ENCODE data around the gene INPP5A. TPM values are rescaled to one million over a fixed set of nuclear protein-coding genes. Genes with fewer than 3 reads are reported as not detected.

Gene INPP5A
- total and polyA plus RNA-seq, 2 donors (not counting 1 experiment from before 2014, with no cell fraction given) = 9.3 to 87.8 TPM

DNA sequence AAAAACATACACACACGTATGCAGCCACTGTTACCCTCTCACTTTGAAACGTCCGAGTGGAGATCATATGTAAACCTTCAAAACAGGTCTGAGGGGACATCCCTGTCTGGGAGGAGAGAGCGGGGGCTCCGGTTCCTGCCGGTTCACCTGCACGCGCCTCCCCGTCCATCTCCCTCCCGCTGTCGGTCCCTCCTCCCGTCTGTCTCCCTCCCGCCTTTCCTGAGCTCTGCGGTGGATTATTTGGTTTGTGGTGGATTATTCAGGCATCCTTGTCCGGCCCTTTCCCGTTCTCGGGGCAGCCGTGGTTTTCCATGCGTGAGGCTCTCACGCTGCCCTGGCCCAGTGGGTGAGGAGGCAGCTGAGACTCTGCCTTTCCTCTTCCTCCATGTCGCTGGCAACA, 188.6 kb downstream of the INPP5A start:
- TF ChIP-seq, protein P1, sequence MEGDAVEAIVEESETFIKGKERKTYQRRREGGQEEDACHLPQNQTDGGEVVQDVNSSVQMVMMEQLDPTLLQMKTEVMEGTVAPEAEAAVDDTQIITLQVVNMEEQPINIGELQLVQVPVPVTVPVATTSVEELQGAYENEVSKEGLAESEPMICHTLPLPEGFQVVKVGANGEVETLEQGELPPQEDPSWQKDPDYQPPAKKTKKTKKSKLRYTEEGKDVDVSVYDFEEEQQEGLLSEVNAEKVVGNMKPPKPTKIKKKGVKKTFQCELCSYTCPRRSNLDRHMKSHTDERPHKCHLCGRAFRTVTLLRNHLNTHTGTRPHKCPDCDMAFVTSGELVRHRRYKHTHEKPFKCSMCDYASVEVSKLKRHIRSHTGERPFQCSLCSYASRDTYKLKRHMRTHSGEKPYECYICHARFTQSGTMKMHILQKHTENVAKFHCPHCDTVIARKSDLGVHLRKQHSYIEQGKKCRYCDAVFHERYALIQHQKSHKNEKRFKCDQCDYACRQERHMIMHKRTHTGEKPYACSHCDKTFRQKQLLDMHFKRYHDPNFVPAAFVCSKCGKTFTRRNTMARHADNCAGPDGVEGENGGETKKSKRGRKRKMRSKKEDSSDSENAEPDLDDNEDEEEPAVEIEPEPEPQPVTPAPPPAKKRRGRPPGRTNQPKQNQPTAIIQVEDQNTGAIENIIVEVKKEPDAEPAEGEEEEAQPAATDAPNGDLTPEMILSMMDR (IDR thresholded peaks at IDR 0.05) = no peak
- no peak for TF ChIP-seq EZH2 (IDR thresholded peaks at IDR 0.05; ENCODE audit: borderline replicate concordance, insufficient read depth, low read depth, low read length, poor library complexity, severe bottlenecking)
- Histone ChIP-seq H3K4me3 (ENCODE audit: control extremely low read depth in 1 of 5, extremely low read depth in 1 of 5, insufficient read depth in 1 of 5, low read depth in 2 of 5, low read length in 4 of 5) (no peak overlapping the region), H3K36me3 (replicated peaks in 1 of 2; ENCODE audit: control extremely low read depth in 1 of 2, control insufficient read depth in 1 of 2, extremely low read depth in 1 of 2, insufficient read depth in 2 of 2, low read length in 1 of 2) (peaks cover 0 to 17% of the 10 kb centered on the region in 2 experiments), H3K27ac (ENCODE audit: low read length in 2 of 2) (no peak overlapping the region), H4K20me1 (ENCODE audit: control insufficient read depth, insufficient read depth, low read length, poor library complexity, severe bottlenecking) (no peaks in the 10 kb centered on the region), H3K9ac (ENCODE audit: low read length) (no peak overlapping the region), H3K27me3 (replicated peaks in 1 of 4; ENCODE audit: control extremely low read depth in 1 of 4, control insufficient read depth in 3 of 4, insufficient read depth in 4 of 4, low read length in 3 of 4) (no peaks in the 10 kb centered on the region), H3K4me1 (ENCODE audit: control insufficient read depth in 2 of 2, insufficient read depth in 2 of 2, low read length in 2 of 2) (no peaks in the 10 kb centered on the region), H3K9me3 (ENCODE audit: control extremely low read depth in 1 of 3, control insufficient read depth in 2 of 3, insufficient read depth in 1 of 3, low read length in 2 of 3) (peaks cover 0 to 16% (median 0%) of the 10 kb centered on the region in 3 donors), H2AFZ (ENCODE audit: insufficient read depth, low read depth, low read length, poor library complexity, severe bottlenecking) (no peak overlapping the region), H3K79me2 (ENCODE audit: control insufficient read depth, insufficient read depth, low read length) (no peaks in the 10 kb centered on the region), H3K4me2 (replicated peaks; ENCODE audit: low read depth, low read length, poor library complexity, severe bottlenecking) (no peak overlapping the region)
- ChIA-PET CTCF (no interaction called here), POLR2A (no interaction called here)
- Mint-ChIP-seq H3K9me3 (ENCODE audit: insufficient read depth) (no peaks in the 10 kb centered on the region), H3K27me3 (no peaks in the 10 kb centered on the region), H3K4me3 (no peak overlapping the region), H3K4me1 (no peaks in the 10 kb centered on the region), H3K27ac (no peak overlapping the region)
- intact Hi-C loops (cut with micrococcal nuclease) = no loop called here
- WGBS (ENCODE audit: insufficient coverage) = 98% methylated on average over 9 of the region's 21 CpGs
- DNase-seq = no peak
- no peak for ATAC-seq (ENCODE audit: low read depth)

DNA sequence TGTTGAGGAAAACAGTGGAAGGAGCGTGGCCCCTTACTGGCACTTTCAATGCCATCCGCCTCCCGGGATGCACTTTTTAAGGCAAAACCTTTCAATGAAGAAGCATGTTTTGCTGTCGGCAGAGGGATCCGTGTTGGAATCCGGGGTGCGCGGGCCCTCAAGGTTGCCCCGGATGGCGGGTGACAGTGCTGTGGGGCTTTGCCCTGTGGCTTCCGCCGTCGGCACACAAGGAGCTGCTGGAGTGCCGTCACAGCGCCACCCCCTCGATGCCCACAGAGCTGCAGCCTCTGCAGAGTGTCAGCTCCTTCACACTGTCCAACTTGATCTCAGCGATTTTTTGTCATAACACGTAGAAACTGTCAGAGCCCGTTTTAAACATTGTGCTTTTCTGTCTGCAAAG, 189.4 kb downstream of the INPP5A start:
- H3K27ac ChIP-seq (ENCODE audit: low read length in 2 of 2) = no peak overlapping the region
- H3K27ac Mint-ChIP-seq = no peak overlapping the region
- H3K36me3 ChIP-seq (replicated peaks in 1 of 2; ENCODE audit: control extremely low read depth in 1 of 2, control insufficient read depth in 1 of 2, extremely low read depth in 1 of 2, insufficient read depth in 2 of 2, low read length in 1 of 2) = peaks cover 0 to 19% of the 10 kb centered on the region in 2 experiments
- H3K79me2 ChIP-seq (ENCODE audit: control insufficient read depth, insufficient read depth, low read length) = no peaks in the 10 kb centered on the region
- peaks cover 0 to 16% (median 0%) of the 10 kb centered on the region in 3 donors for H3K9me3 ChIP-seq (ENCODE audit: control extremely low read depth in 1 of 3, control insufficient read depth in 2 of 3, insufficient read depth in 1 of 3, low read length in 2 of 3)
- no peak overlapping the region for H3K9ac ChIP-seq (ENCODE audit: low read length)
- no peaks in the 10 kb centered on the region for H3K27me3 Mint-ChIP-seq
- H3K4me3 Mint-ChIP-seq = no peak overlapping the region
- WGBS (ENCODE audit: insufficient coverage) = 98% methylated on average over 19 of the region's 19 CpGs
- ChIA-PET POLR2A (no interaction called here), CTCF (no interaction called here)
- H4K20me1 ChIP-seq (ENCODE audit: control insufficient read depth, insufficient read depth, low read length, poor library complexity, severe bottlenecking) = no peaks in the 10 kb centered on the region
- no peak overlapping the region for H3K4me2 ChIP-seq (replicated peaks; ENCODE audit: low read depth, low read length, poor library complexity, severe bottlenecking)
- no peak overlapping the region for H2AFZ ChIP-seq (ENCODE audit: insufficient read depth, low read depth, low read length, poor library complexity, severe bottlenecking)
- intact Hi-C loops (cut with micrococcal nuclease) = no loop called here
- TF ChIP-seq, protein P1 (IDR thresholded peaks at IDR 0.05) = no peak
- no peak for TF ChIP-seq EZH2 (IDR thresholded peaks at IDR 0.05; ENCODE audit: borderline replicate concordance, insufficient read depth, low read depth, low read length, poor library complexity, severe bottlenecking)
- H3K4me3 ChIP-seq (ENCODE audit: control extremely low read depth in 1 of 5, extremely low read depth in 1 of 5, insufficient read depth in 1 of 5, low read depth in 2 of 5, low read length in 4 of 5) = no peak overlapping the region
- no peaks in the 10 kb centered on the region for H3K27me3 ChIP-seq (replicated peaks in 1 of 4; ENCODE audit: control extremely low read depth in 1 of 4, control insufficient read depth in 3 of 4, insufficient read depth in 4 of 4, low read length in 3 of 4)
- H3K4me1 Mint-ChIP-seq = no peaks in the 10 kb centered on the region
- DNase-seq = no peak
- H3K9me3 Mint-ChIP-seq (ENCODE audit: insufficient read depth) = no peaks in the 10 kb centered on the region
- H3K4me1 ChIP-seq (ENCODE audit: control insufficient read depth in 2 of 2, insufficient read depth in 2 of 2, low read length in 2 of 2) = no peaks in the 10 kb centered on the region
- ATAC-seq (ENCODE audit: low read depth) = no peak
